Muscle layer of duodenum (tissue), 2 donors: ENCODE data around the gene USP6.
"Not testable (repeated sequence)": the region's sequence is repeated elsewhere in the genome, so short reads cannot be mapped to it uniquely, and the experiment has no call there.

Experiments used
- H3K27ac ChIP-seq: one replicate; pipeline ENCODE4 v1.7.0; 2013; ENCODE audit warnings: mild to moderate bottlenecking, low read length
- H3K27me3 ChIP-seq: one replicate; pipeline ENCODE4 v1.7.0; 2013; ENCODE audit warnings: low read depth, mild to moderate bottlenecking, control low read depth, low read length
- H3K36me3 ChIP-seq, 2 donors: one replicate each; pipeline ENCODE4 v1.7.0; 2013; ENCODE audit warnings: low read length in 2 of 2, control low read depth in 1 of 2, mild to moderate bottlenecking in 1 of 2; ENCODE audit not compliant: insufficient read depth in 2 of 2, control insufficient read depth in 1 of 2
- H3K4me1 ChIP-seq, 2 donors: one replicate each; pipeline ENCODE4 v1.7.0; 2013; ENCODE audit warnings: low read length in 2 of 2, mild to moderate bottlenecking in 2 of 2, control low read depth in 1 of 2, moderate library complexity in 1 of 2; ENCODE audit not compliant: insufficient read depth in 2 of 2, control insufficient read depth in 1 of 2
- H3K4me3 ChIP-seq, 2 donors: one replicate each; pipeline ENCODE4 v1.7.0; 2013; ENCODE audit warnings: low read length in 2 of 2, low read depth in 1 of 2, mild to moderate bottlenecking in 1 of 2
- H3K9me3 ChIP-seq, 2 donors: one replicate each; pipeline ENCODE4 v1.7.0; 2013; ENCODE audit warnings: low read length in 2 of 2, control low read depth in 1 of 2, mild to moderate bottlenecking in 1 of 2; ENCODE audit not compliant: control insufficient read depth in 1 of 2
- donor health status: healthy.

The USP6 gene

DNA sequence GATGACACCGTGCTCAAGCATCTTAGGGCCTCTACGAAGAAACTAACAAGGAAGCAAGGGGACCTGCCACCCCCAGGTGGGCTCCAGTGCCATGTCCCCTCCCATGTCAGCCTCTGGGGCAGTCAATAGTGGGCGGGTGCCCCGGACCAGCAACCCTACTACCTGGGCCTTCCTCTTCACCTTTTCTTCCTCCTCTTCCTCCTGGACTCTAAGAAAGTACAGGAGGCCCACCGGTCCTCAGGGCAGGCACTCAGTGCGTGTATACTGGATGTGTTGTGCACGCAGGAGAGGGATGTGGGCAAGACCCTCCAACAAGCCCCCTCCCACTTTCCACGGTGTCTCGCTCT, 22.3 kb downstream of the USP6 start:
- H3K4me1 ChIP-seq, H3K4me3 ChIP-seq, H3K27me3 ChIP-seq, H3K9me3 ChIP-seq, H3K27ac ChIP-seq, H3K36me3 ChIP-seq: not testable (repeated sequence)

DNA sequence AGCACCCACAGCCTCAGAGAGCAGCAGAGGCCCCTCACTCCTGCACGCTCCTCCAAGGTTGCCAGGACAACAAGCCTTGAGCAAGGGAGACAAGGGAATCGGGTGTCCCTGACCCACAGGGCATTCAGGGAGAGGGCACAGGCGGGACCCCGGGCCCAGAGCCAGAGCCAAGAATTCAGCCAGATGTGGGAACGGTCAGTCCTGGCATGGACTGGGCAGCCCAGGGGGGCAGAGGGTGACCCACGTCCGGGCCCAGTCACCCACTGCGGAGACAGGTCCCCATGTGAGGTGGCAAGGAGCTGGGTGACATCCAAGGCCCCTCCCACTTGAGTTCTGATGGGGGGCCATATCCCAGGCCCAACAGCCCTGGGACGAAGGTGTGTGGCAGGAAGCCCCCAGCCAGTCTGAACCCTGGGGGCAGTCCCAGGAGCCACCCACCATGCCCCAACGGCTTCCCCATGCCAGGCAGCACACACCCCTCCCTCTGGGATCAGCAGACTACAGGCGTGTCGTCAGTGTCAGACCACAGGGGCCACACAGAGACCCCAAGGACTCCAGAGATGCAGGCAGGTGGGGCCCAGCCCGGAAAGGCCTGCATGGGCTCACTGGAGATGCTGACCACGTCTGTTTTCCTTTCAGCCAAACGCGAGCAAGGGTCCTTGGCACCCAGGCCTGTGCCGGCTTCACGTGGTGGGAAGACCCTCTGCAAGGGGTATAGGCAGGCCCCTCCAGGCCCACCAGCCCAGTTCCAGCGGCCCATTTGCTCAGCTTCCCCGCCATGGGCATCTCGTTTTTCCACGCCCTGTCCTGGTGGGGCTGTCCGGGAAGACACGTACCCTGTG, 23.0 kb downstream of the USP6 start:
- H3K27ac ChIP-seq: no peak overlapping the region
- H3K4me3 ChIP-seq: no peak overlapping the region
- H3K9me3 ChIP-seq: no peaks in the 10 kb centered on the region
- H3K27me3 ChIP-seq: no peaks in the 10 kb centered on the region
- no peaks in the 10 kb centered on the region for H3K36me3 ChIP-seq
- H3K4me1 ChIP-seq: no peaks in the 10 kb centered on the region

DNA sequence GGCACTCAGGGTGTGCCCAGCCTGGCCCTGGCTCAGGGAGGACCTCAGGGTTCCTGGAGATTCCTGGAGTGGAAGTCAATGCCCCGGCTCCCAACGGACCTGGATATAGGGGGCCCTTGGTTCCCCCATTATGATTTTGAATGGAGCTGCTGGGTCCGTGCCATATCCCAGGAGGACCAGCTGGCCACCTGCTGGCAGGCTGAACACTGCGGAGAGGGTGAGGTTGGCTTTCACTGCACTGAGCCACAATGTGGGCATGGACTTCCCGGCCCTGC, 23.6 kb downstream of the USP6 start:
- no peaks in the 10 kb centered on the region for H3K27me3 ChIP-seq
- no peaks in the 10 kb centered on the region for H3K4me1 ChIP-seq
- no peak overlapping the region for H3K4me3 ChIP-seq
- no peaks in the 10 kb centered on the region for H3K36me3 ChIP-seq
- H3K9me3 ChIP-seq: no peaks in the 10 kb centered on the region
- no peak overlapping the region for H3K27ac ChIP-seq

DNA sequence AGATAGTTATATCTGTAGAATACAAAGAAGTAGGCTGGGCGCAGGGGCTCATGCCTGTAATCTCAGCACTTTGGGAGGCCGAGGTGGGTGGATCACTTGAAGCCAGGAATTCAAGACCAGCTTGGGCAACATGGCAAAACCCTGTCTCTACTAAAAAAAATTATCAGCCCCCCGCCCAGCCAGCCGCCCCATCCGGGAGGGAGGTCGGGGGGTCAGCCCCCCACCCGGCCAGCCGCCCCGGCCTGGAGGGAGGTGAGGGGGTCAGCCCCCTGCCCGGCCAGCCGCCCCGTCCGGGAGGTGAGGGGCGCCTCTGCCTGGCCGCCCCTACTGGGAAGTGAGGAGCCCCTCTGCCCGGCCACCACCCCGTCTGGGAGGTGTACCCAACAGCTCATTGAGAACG, 27.0 kb downstream of the USP6 start:
- not testable (repeated sequence) for H3K4me3 ChIP-seq, H3K36me3 ChIP-seq, H3K9me3 ChIP-seq, H3K4me1 ChIP-seq, H3K27me3 ChIP-seq, H3K27ac ChIP-seq

DNA sequence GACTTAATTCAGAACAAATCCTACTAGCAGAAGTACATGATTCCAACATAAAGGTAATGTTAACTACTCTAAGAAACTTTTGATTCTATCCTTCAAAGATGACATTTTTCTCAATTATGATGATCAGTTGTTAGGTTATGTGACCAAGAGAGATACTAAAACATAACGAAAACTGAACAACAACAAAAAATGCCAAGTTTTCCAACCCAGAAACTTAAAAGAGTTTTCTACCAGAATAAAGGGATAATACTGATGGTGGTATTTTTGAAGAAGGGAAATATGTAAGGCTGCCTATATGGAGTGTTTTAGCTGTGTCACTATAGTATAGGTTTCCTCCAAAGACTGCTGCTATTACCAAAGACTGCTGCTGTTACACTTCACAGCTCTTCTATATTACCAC, 30.3 kb downstream of the USP6 start:
- H3K4me1 ChIP-seq, H3K27me3 ChIP-seq, H3K9me3 ChIP-seq, H3K36me3 ChIP-seq, H3K27ac ChIP-seq, H3K4me3 ChIP-seq: not testable (repeated sequence)

DNA sequence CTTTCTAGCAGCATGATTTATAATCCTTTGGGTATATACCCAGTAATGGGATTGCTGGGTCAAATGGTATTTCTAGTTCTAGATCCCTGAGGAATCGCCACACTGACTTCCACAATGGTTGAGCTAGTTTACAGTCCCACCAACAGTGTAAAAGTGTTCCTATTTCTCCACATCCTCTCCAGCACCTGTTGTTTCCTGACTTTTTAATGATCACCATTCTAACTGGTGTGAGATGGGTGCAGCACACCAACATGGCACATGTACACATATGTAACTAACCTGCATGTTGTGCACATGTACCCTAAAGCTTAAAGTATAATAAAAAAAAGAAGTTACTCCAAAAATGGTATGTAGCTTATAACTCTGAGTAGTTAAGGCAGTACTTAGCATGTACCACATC, 44.9 kb downstream of the USP6 start:
- H3K4me1 ChIP-seq, H3K36me3 ChIP-seq, H3K4me3 ChIP-seq, H3K27me3 ChIP-seq, H3K27ac ChIP-seq, H3K9me3 ChIP-seq: not testable (repeated sequence)

DNA sequence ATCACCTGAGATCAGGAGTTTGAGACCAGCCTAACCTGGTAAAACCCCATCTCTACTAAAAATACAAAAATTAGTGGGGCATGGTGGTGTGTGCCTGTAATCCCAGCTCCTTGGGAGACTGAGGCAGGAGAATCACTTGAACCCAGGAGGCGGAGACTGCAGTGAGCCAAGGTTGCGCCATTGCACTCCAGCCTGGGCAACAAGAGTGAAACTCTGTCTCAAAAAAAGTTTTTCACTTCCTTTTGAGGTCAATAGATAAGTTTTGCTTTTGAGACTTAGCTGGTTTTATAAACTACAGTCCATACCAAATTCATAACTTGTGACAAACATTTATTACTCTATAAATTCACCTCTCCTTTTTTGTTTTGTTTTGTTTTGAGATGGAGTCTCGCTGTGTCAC, 46.0 kb downstream of the USP6 start:
- H3K27ac ChIP-seq, H3K4me1 ChIP-seq, H3K27me3 ChIP-seq, H3K4me3 ChIP-seq, H3K9me3 ChIP-seq, H3K36me3 ChIP-seq: not testable (repeated sequence)

DNA sequence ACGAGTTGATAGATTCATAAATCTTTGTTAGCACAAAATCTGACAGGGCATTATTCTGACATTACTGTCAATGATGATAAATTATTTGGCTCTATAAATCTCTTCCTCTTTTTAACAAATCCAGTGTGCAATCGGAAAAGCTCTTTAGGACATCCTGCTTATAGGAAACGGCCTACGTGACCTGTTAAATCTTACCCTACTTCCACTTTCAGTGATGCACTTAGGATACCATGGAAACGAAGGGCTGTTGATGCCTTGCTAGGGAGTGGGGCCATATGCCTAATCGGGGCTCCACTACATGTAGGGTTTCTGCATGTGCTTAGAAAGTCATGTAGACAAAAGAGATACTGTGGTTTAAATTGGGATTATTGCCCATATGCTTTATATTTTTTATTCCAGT, 48.6 kb downstream of the USP6 start:
- H3K4me3 ChIP-seq: no peak overlapping the region
- no peaks in the 10 kb centered on the region for H3K4me1 ChIP-seq

DNA sequence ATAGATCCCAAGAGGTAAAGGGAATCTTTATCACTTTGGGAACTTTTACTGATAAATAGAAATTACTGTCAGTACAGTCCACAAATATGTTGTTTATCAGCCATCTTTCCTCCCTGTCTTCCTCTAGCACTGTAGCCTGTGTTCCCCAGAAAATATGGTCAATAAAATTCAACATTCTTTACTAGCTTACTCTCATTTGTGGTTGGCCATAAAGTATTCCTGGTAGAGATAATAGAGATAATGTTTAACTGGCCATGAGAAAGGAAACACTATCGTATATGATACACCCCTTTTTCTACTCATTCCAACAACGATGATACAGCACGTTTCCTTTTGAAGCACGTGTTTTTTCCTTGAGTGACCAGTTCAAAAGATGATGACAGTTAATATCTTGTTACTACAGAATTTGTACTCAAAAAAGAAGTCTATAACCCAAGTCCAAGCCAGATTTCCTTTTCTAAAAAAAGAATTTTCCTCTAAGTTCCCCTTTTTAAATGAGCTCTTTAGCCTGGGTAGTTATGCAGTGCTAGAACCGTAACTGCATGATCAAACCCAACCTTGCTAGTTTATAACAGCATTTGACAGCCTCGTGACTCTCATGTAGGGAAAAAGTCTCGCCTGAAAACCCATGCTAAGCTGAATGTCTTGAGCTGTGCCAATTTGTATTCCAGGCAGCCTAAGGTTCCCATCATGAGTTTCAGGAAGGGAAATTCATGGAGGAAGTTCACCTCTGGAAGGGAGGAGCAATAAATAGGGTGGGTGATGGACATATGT, 50.1 kb downstream of the USP6 start:
- not testable (repeated sequence) for H3K27ac ChIP-seq, H3K9me3 ChIP-seq

More for the DNA sequence above, 48.6 kb downstream of the USP6 start:
- Histone ChIP-seq H3K27ac (no peak overlapping the region), H3K9me3 (no peaks in the 10 kb centered on the region), H3K36me3 (no peaks in the 10 kb centered on the region), H3K27me3 (no peaks in the 10 kb centered on the region)

DNA sequence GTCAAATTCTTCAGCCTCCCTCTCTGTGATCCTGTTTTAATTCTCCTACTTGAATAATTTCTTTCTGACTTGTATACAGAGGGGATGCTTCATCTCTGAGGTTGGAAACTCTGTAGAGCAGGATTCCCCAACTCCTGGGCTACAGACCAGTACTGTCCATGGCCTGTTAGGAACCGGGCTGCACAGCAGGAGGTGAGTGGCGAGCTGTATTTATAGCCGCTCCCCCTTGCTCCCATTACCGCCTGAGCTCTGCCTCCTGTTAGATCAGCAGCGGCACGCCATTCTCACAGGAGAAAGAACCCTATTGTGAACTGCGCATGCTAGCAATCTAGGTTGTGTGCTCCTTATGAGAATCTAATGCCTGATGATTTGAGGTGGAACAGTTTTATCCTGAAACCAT, 59.2 kb downstream of the USP6 start:
- H3K27me3 ChIP-seq, H3K27ac ChIP-seq, H3K4me1 ChIP-seq: not testable (repeated sequence)
- Histone ChIP-seq H3K4me3 (peak overlapping the region in 1 of 2 donors; percentile 25), H3K36me3 (peaks cover 0 to 29% of the 10 kb centered on the region in 2 donors), H3K9me3 (peaks cover 10 to 49% of the 10 kb centered on the region in 2 donors)

More for the DNA sequence above, 50.1 kb downstream of the USP6 start:
- H3K4me1 ChIP-seq, H3K27me3 ChIP-seq, H3K36me3 ChIP-seq, H3K4me3 ChIP-seq: not testable (repeated sequence)

DNA sequence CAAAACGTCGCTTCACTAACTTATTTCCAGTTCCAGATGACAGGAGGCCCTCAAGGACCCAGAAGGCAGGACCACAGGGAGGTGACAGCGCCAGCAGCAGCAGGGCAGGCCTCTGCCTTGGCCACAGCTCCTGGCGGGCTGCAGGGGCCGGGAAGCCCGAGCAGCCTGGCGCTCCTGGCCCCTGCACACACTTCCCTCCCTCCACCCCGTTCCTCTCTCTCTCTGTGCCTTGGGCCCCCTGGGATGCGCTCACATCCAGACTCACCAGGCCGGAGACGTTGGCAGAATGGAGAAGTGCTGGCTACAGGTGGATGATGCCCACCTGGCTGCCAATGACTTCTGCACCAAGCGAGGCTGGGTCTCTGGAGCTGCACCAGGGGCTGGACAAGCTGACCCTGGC, 63.2 kb downstream of the USP6 start:
- H3K4me1 ChIP-seq: no peaks in the 10 kb centered on the region
- no peaks in the 10 kb centered on the region for H3K27me3 ChIP-seq
- H3K36me3 ChIP-seq: peaks cover 0 to 41% of the 10 kb centered on the region in 2 donors
- peaks cover 46 to 79% of the 10 kb centered on the region in 2 donors for H3K9me3 ChIP-seq
- H3K4me3 ChIP-seq: peak overlapping the region in 1 of 2 donors; percentile 48
- no peak overlapping the region for H3K27ac ChIP-seq
